Left renal cortex interstitium (tissue), 4 donors: ENCODE data around the gene LCN2. TPM values are rescaled to one million over a fixed set of nuclear protein-coding genes. Genes with fewer than 3 reads are reported as not detected.

Experiments
- DNase-seq, 4 donors: peaks; one replicate each; pipeline ENCODE4 v3.0.0-alpha.2; 2013; ENCODE audit warnings: low read depth in 4 of 4, low spot score in 2 of 4, missing footprints in 1 of 4
- polyA plus RNA-seq, 4 donors: library from polyadenylated mRNA; unstranded; fragments of 120-200 nt; gene quantifications; one replicate each; pipeline ENCODE4 v1.2.1, GENCODE V29; 2013; ENCODE audit not compliant: insufficient read length in 4 of 4

The LCN2 gene
- polyA plus RNA-seq, 4 donors, result 0.29 to 1.8 (median 1.1) TPM

DNA sequence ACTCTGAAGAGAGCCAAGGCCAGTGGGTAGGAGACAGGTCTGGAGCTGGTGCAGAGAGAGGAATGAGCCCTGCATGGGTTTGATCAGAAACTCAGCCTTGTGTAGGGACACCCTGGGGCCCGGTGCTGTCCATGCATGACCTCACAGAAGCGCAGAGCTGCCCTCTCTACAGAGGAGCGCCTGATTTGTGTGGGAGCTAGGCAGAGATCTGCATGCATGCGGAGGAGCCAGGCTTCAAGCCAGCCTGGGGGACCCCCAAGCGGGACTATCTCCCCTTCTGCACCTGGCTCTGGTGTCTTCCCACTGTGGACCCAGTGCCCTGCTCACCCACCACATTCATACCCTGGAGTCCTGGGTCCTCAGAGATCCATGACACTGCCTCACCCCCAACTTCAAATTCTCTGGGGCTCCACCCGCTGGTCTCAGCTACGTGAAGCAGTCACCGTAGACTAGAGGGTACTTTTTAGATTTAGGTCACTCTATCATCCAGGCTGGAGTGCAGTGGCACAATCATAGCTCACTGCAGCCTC is 2.6 kb upstream of the LCN2 start:
- no peak for DNase-seq

DNA sequence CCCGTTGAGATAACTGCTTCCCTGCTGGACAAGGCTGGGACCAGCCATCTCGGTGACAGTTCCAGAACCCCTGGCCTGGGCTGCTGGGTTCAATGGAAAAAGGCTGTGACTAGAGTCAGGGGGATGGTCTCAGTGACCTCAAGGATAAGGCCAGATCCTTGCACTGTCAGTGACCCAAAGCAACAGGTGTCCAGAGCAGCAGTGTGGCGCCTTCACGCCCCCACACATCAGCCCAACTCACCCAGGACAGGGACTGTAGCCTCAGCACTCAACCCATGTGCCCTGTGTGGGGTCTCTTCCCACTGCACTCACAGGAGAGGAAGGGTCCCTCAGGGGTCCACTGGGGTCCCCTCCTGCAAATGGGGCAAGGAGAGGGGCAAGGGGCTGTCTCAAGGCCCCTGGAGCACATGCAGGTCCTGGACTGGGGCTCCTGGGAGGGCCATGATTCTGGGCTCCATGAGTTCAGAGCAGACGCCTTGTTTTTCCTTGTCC is 698 bp upstream of the LCN2 start:
- no peak for DNase-seq

DNA sequence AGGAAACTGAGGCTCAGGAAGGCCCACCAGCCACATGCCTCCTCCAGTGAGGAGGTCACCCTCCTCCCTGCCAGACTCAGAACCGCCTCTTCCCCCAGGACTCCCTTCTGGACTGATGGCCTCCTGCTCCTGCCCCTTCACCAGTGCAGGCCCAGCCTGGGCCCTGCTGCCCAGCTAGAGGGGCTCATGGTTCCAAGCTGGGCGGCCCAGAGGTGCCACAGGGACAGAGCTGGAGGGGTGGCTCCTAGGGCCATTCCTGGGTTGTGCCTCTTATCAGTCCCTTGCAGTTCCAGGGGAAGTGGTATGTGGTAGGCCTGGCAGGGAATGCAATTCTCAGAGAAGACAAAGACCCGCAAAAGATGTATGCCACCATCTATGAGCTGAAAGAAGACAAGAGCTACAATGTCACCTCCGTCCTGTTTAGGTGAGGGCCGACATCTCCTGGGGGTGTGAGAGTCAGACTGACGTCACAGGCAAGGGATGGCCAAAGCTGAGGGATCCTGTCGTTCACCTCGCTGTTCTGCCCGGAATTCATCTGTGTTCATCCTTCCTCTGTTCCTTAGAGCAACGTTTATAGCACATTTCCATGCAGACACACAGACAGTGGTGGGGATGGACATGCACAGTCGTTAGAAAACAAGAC is 819 bp downstream of the LCN2 start:
- DNase-seq, result no peak

DNA sequence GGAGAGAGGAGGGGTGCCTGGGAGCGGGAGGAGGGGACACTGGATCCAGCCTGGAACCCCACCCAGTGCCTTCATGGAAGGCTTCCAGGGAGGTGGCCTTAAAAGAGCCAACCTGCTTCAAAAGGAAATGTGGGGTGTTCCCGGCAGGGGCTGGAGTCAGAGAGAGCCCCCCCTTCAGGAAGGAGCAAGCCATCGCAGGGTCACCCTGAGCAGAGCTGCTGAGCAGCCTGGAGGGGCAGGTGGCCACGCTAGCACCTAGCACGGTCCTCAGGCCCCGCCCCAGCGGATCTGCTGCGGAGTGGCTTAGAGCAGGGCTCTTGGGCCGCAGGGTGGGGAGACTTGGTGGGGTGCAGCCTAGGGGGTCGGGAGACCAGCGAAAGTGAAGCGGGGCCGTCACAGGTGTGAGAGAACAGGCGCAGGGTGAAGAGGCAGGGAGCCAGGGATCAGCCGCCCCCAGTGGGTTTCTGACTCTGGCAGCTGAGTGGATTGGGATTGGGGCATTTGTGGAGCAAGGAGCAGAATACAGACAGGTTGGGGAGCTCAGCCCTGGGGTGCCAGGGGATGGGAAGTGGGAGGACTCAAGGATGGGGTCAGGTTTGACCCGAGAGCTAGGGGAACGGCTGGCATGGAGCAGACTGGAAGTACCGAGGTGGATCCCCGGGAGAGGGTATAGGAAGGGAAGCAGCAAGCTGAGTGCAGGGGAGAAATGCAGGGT is 1.5 kb downstream of the LCN2 start:
- no peak for DNase-seq

DNA sequence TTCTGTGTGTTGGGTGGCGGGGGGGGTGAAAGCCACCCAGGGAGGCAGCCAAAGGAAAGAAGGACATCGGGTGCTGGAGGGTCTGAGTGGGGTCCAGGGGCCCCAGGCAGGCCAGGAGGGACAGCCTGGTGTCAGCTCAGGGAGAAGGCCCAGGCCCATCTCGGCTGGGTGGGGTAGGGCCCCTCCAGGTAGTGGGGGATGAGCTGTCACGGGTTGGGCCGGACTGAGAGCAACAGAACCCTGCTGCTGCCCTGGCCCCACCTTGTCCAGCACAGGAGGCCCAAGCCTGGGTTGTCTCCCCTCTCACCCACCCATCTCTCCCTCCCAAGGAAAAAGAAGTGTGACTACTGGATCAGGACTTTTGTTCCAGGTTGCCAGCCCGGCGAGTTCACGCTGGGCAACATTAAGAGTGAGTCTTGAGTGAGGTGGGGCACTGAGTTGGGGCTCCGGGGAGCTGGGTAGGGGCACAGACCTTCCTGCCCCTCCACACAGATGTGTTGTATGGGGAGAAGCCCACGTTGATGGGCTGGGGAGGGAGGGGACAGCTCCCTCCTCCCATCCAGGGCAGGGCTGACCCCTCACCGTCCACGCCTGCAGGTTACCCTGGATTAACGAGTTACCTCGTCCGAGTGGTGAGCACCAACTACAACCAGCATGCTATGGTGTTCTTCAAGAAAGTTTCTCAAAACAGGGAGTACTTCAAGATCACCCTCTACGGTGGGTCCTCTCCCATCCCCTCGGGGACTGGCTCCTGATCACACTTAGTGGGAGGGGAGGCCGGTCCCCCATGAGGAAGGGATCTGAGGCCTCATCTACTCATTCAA is 2.3 kb downstream of the LCN2 start:
- no peak for DNase-seq

DNA sequence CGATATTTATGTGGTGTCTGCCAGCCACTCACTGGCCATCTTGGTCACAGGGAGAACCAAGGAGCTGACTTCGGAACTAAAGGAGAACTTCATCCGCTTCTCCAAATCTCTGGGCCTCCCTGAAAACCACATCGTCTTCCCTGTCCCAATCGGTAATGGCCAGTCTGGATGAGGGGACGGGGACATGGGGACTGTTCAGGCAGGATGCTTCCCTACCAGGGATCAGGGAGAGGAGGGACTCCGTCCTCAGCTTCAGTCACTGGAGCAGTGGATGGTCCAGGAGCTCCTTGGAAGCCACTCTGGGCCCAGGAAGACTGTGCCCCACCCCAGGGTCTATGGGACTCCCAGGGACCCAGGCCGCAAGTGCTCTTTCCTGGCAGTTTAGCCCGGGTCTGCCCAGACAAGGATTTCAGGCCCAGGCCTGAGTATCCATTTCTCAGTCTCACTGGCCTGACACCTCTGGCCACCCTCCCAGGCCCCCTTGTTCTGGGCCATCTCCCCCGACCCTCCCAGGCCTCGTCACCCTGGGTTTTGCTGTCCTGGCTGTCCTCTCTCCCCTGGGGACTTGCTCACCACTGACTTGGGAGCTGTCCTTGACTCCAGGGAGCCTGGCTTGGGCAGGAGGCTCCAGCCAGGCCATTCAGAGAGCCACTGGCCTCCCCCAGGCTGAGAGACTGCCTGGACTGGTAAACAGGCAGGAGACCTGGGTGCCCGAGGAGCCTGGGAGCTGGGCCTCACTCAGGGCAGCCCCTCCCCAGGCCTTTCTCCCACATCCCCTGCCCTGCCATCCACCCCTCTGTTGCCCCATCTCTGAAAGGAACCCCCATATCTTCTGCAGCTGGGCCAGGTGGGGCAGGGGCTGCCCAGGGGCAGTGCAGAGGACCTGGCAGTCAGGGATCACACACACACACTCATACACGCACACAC is 3.1 kb downstream of the LCN2 start:
- DNase-seq, result no peak

DNA sequence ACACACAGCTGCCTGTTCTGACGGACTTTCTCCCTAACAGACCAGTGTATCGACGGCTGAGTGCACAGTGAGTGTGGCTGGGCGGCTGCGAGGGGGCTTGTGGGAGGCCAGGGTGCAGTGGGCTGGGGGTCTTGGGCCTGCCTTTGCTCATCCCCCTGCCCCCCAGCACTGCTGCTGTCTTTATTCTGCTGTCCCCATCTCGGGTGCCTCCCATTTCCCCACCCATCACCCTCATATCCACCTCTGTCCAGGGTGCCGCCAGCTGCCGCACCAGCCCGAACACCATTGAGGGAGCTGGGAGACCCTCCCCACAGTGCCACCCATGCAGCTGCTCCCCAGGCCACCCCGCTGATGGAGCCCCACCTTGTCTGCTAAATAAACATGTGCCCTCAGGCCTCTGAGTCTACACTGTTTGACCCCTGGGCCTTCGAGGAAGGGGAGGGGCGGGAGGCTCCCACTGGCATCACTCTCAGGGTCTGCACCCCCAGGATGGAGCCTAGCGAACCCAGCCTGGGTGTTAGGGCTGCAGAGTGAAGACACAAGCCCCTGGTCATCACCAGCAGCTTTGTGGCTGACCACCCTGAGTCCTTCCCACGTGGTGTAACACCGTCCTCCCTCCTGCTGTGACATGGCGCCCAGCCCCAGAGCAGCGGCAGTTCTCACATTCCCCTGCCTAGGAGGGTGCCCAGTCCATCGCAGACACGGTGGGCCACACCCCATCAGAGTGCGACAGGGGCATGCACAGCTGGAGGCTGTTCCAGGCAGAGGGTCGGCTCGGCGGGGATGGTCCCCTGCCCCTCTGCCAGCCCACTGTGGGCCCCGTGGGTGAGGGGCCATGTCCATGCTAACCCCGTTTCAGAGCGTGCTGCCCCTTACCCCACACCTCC is 4.0 kb downstream of the LCN2 start:
- no peak for DNase-seq

DNA sequence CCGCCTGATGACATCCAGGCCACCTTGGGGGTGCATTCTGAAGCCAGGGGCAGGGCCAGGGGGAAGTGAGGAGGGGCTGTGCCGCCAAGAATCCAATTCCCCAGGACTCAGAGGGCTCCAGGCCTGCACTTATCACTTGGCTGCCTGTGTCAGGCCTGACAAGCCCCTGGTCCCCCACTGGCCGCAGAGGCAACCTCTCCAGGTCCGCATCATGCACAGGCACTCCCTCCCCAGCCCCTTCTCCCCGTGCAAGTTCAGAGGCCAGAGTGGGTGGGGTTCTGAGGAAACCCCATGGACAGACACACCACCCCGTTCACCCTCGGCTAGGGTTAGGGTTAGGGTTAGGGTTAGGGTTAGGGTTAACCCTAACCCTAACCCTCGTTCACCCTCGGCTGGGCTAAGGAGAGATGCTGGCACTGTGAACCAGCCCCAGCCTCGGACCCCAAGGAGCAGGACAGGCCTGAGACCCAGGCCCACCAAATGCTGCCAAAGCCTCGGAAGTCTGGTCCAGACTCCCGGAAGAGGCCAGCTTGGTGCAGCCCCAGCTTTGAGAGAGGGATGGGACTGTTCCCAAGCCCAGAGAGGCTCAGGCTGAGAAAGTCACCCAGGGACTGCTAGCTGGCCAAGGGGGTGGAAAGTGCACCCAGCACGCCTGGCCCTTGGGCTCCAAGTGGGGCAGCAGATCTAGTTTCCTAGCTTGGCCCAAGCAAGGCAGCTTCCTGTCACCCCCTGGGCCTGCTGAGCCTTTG is 4.9 kb downstream of the LCN2 start:
- DNase-seq, result no peak

DNA sequence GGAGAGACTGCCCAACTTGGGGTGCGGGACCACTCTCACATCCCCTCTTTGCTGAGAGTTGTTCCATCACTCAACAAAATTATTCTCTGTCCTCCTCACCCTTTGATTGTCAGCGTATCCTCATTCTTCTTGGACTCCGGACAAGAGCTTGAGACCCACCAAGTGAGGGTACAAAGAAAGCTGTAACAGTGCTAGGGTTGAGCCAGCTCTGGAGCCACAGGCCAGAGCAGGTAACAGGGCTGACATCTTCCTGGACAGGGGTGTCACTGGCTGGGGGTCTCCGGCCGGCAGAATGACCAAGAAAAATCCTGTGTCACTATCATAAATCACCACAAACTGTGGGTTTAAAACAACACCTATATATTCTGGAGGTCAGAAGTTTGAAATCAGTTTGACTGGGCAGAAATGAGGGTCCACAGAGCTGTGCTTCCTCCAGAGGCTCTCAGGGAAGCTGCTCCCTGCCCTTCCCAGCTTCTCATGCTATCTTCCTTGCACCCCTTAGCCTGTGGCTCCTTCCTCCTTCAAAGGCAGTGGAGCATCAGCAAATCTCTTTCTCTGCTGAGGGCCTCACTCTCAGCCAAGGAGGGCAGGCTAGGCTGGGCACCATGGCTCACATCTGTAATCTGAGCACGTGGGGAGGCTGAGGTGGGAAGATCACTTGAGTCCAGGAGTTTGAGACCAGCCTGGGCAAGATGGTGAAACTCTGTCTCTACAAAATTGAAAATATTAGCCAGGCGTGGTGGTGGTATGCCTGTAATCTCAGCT is 6.7 kb downstream of the LCN2 start:
- no peak for DNase-seq

DNA sequence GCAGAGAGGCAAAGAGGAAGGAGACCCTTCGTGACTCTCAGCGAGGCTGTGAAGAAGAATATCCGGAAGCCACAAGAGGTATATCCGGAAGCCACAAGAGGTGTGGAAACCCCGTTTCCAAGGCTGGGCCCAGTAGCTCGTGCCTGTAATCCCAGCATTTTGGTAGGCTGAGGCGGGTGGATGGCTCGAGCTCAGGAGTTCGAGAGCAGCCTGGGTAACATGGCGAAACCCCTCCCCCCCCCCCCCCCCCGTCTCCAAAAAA is 10.2 kb downstream of the LCN2 start:
- no peak for DNase-seq

DNA sequence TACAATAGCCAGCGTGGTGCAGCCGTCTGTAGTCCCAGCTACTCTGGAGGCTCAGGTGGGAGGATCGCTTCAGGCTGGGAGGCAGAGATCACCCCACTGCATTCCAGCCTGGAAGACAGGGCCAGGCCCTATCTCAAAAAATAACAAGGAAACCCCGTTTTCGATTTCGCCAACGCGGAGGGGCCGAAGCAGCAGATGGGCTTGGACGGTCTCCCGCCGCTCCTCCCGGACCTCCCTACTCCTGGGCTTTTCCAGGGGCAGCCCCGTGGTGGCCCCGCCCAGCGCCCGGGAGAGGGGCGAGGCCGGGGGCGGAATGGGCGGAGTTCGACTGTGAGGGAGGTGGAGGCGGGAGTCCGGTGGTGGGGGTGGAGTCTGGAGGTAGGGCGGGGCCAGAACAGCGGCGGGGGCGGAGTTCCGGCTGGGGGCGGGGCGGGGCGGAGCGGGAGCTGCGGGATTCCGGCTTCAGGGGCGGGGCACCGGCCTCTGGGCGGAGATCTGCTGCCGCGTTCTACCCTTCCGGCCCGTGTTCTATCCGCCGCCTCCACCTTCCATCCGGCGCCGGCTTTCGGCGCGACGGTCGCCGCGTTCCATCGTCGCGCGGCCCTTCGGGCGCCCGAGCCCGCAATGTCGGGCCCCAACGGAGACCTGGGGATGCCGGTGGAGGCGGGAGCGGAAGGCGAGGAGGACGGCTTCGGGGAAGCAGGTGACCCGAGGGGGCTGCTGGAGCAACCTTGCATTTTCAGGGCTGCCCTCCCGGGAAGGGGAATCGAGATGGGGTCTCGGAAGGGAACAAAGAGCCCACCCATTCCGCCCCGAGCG is 10.7 kb downstream of the LCN2 start, which contains the start of gene BBLN:
Gene BBLN, plus strand, starts transcription at position 482 of the 819 bp plus-strand sequence. Its CDS starts 143 bp downstream, at position 625.
- peak; percentile 71 to 87 (median 83) for DNase-seq

DNA sequence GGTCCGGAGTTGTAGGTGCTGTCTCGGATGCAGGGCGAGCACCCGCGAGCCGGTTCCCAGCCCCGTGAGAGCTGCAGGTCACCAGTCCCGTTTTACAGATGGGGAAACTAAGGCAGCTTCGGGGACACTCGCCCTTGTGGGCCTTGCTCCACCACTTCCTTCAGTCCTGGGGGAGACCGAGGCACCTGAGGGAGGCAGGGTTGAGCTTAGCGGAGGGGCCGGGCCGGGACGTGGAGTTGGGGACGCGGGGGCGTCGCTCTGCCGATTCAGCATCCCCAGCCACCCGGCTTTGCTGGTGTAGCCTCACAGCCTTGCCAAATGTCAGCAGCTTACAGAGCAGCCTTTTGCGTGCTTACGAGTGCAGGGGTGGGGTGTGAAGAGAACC is 11.3 kb downstream of the LCN2 start:
- DNase-seq, result no peak

DNA sequence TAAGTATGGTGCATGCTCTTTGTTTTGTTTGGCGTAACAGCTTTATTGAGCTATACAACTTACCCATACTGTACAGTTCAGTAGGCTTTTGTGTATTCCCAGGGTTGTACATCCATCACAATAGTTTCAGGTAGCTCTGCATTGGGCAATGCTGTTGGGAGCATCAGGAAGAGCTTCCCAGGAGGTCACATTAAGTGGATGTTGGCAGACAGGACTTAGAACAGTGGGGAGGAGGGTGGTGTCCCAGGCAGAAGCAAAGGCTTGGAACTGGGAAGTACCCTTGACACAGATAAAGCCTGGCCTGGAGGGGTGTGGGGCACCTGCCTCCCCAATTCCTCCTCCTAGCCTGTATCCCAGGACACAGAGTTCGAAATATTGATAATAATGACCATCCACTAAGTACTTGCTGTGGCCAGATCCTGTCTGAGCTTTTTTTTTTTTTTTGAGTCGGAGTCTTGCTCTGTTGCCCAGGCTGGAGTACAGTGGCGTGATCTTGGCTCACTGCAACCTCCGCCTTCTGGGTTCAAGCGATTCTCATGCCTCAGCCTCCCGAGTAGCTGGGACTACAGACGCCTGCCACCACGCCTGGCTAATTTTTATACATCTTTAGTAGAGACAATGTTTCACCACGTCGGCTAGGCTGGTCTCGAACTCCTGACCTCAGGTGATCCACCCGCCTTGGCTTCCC is 12.1 kb downstream of the LCN2 start:
- no peak for DNase-seq

DNA sequence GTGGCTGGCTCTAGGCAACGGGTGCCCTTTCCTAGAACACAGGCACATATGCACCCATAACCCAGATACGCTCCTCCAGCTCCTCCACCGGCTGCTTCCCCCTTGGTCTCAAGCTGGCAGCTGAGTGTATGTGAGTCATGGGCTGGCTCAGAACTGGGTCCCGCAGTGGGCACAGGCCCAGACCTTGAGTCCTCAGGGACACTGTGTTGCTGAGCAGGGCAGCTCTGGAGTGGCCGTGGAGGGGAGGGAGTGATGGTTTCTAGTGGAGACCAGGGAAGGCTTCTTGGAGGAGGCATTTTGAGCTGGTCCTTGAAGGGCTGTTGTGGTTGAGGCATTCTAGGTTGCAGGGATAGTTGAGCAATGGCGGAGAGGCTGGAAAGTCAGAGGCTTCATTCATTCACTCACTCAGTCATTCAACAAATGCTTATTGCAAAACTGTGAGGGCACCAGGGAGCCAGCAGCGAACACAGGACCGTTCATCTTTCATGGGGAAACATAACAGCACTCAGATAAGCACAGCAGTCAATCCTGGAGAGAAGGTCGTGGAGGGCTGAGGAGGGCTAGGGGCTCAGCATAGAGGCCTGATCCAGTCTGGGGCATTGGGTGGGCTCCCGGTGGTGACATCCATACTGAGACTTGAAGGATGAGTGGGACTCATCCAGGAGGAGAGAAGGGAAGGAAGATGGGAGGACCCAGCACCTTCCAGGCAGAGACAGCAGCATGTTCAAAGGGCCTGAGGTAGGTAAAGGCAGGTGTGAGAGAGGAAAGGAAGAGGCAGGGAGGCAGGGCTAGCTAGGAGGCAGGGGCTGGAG is 13.2 kb downstream of the LCN2 start:
- DNase-seq, result no peak

DNA sequence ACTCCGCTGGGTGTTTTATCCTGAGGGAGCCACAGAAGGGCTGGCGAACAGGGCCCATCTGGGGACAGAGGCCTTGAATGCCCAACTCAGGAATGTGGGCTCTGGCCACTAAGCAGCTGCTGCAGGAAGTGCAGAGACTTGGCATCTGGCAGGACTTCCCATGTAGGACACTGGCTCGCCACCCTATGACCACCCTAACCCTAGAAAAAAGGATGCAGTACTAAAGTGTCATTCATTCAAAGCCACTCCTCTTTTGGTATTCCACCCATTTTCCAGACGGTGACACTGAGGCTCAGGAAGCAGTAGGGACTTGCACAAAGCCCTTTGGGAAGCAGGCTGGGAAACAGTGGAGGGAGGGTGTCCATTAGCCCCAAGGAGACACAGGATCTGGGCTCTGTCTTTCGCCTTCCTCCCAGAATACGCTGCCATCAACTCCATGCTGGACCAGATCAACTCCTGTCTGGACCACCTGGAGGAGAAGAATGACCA is 13.8 kb downstream of the LCN2 start:
- DNase-seq, result no peak
